K562 (cell line): Measurements from ENCODE around the gene ENSA. TPM values are rescaled to one million over a fixed set of nuclear protein-coding genes. Genes with fewer than 3 reads are reported as not detected.

Source experiments
- BRD4 ChIP-seq: fragments of 200-600 bp; sonication (generic); IDR thresholded peaks from 2 replicates; pipeline ENCODE4 v1.6.1; 2017; ENCODE audit warnings: inconsistent platforms
- BRD9 ChIP-seq: fragments of 450-650 bp; IDR thresholded peaks from 2 replicates; pipeline ENCODE4 v1.6.1; 2018; ENCODE audit warnings: low read depth; ENCODE audit not compliant: partially characterized antibody
- CBX1 ChIP-seq: sonication (generic); IDR thresholded peaks from 2 replicates; pipeline ENCODE4 v1.6.1; 2016; ENCODE audit warnings: antibody characterized with exemption, low read depth, mild to moderate bottlenecking
- HNRNPH1 ChIP-seq: fragments of 200-400 bp; formaldehyde crosslinking; optimal IDR thresholded peaks from 2 replicates; pipeline ENCODE3; 2017; ENCODE audit warnings: low read depth, mild to moderate bottlenecking, low read length, moderate library complexity
- HNRNPUL1 ChIP-seq: fragments of 200-400 bp; formaldehyde crosslinking; IDR thresholded peaks from 2 replicates; pipeline ENCODE4 v1.6.1; 2017; ENCODE audit warnings: low read length
- NEUROD1 ChIP-seq: fragments of 150-350 bp; IDR thresholded peaks from 2 replicates; pipeline ENCODE4 v1.6.1; 2014; ENCODE audit warnings: borderline replicate concordance, low read length, low read depth; ENCODE audit not compliant: partially characterized antibody
- NR2C1 ChIP-seq, 2 experiments: fragments of 450-650 bp; IDR thresholded peaks; 2 replicates each; pipeline ENCODE4 v1.6.1; 2017; ENCODE audit warnings: mild to moderate bottlenecking in 2 of 2, antibody characterized with exemption in 1 of 2, inconsistent platforms in 1 of 2, missing compliant biosample characterization in 1 of 2, missing genetic modification characterization in 1 of 2
- PRPF4 ChIP-seq: fragments of 200-400 bp; formaldehyde crosslinking; IDR thresholded peaks from one replicate; pipeline ENCODE4 v1.6.1; 2017; ENCODE audit warnings: low read length, low read depth, mild to moderate bottlenecking; ENCODE audit not compliant: insufficient read depth, poor library complexity, severe bottlenecking
- SAFB2 ChIP-seq: fragments of 200-400 bp; formaldehyde crosslinking; IDR thresholded peaks from 2 replicates; pipeline ENCODE4 v1.6.1; 2018; ENCODE audit warnings: borderline replicate concordance, low read length, low read depth, moderate library complexity; ENCODE audit not compliant: severe bottlenecking
- TFAM ChIP-seq: fragments of 250-450 bp; sonication (Bioruptor Pico); conservative IDR thresholded peaks from 2 replicates; pipeline ENCODE4 v1.5.0; 2021; ENCODE audit warnings: mild to moderate bottlenecking, moderate library complexity
- TSC22D4 ChIP-seq: fragments of 450-650 bp; IDR thresholded peaks from 2 replicates; pipeline ENCODE4 v1.6.1; 2016; ENCODE audit warnings: missing genetic modification characterization, missing biosample characterization, control low read depth
- ZNF197 ChIP-seq: fragments of 200-800 bp; sonication (Bioruptor generic); IDR thresholded peaks from 2 replicates; pipeline ENCODE4 v1.6.1; 2016; ENCODE audit warnings: low read depth, missing genetic modification characterization, missing compliant biosample characterization
- ZNF354B ChIP-seq: fragments of 250-450 bp; sonication (Bioruptor Pico); IDR thresholded peaks from 2 replicates; pipeline ENCODE4 v1.4.0; 2020
- polyA plus RNA-seq, 8 experiments: library from polyadenylated mRNA; depleted of rRNA in 4 of 8; stranded (reverse) in 5 of 8; unstranded in 3 of 8; fragments of >200 nt; fragmentation: Nextera tagmentation in 2 of 8; fragmentation: Illumina TruSeq in 1 of 8; extraction: Ambion mirVana in 2 of 8; extraction: Trizol in 1 of 8; gene quantifications; 2 replicates each; pipeline versions ENCODE4 v1.2.1 to v1.2.3, GENCODE V29; 2011 to 2014; ENCODE audit warnings: inconsistent platforms in 1 of 8, missing spikeins in 1 of 8
- total RNA-seq, 7 experiments: library from RNA; depleted of rRNA in 6 of 7; stranded (reverse); fragments of >200 nt in 6 of 7; fragmentation: Illumina TruSeq in 2 of 7; extraction: Trizol in 2 of 7; gene quantifications; 2 replicates each; pipeline versions ENCODE4 v1.2.1 to v1.2.3, GENCODE V29; 2011 to 2021; ENCODE audit warnings: low replicate concordance in 1 of 7
- TF ChIP-seq, protein P1 (sequence below): fragments of 150-350 bp; conservative IDR thresholded peaks from 2 replicates; pipeline ENCODE4 v1.6.1; 2014; ENCODE audit warnings: low read length
- TF ChIP-seq, protein P2 (sequence below): fragments of 450-650 bp; IDR thresholded peaks from 2 replicates; pipeline ENCODE4 v1.6.1; 2016; ENCODE audit warnings: antibody characterized with exemption
- TF ChIP-seq, protein P3 (sequence below), 3 experiments: fragments of 200-800 bp in 1 of 3; fragments of 250-450 bp in 1 of 3; fragments of 450-650 bp in 1 of 3; sonication (Bioruptor Pico) in 1 of 3; sonication (Bioruptor generic) in 1 of 3; formaldehyde crosslinking in 1 of 3; IDR thresholded peaks; 2 replicates each; pipeline versions ENCODE4 v1.6.1 to v1.8.0; 2016 to 2022; ENCODE audit warnings: mild to moderate bottlenecking in 2 of 3, missing genetic modification characterization in 2 of 3, missing compliant biosample characterization in 1 of 3, moderate library complexity in 1 of 3

Gene ENSA
- total and polyA plus RNA-seq, 9 of the 15 experiments (the other 6 are each of a cell fraction or from before 2014, with no cell fraction given), result 68.1 to 605 (median 188) TPM

DNA sequence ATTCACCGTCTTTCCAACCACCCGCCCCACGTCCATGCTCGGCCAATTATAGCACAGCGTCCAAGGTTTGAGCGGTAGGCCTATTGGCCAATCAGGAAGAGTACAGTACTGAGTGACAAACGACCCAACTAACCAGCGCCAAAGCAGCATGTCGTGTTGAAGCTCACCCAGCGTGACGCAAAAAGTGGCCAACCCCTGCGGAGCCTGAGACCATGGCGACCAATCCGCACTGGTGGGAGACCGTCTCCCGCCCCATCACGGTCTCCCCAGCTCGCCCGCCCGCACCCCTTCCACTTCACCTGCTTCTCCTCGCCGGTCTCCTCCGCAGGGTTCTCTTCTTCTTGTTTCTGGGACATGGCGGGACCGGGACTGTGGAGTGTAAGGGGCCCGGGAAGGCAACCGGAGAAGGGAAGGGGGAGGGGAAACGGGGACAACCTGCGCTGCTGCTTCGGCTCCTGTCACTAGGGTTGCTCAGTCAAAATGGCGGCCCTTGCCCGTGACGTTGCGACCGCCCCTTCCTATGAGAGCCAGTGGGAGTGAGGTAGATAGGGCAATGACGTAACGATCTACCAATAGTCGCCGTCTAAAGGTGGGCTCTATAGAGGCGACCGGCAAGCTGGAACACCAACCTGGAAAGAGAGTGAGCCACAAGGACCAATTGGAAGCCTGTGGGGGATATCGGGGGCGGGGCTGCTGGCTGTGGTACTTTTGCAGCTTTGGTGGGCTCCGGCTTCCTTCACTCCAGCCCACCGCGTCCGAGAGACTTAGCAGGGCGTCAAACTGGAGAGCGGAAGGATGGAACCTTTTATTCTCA is at the start of gene ENSA (continued):
- TF ChIP-seq TSC22D4 (no peak), NR2C1 (IDR thresholded peaks at IDR 0.05) (no peak), NR2C1 (tag; IDR thresholded peaks at IDR 0.05) (no peak), SAFB2 (no peak), BRD9 (peak; percentile 18), CBX1 (peak; percentile 78; the same call in 1 of the 2 replicates), HNRNPUL1 (no peak), ZNF354B (CRISPR knock-in tag) (no peak), NEUROD1 (peak; percentile 95), TFAM (CRISPR knock-in tag) (no peak), PRPF4 (no peak), ZNF197 (CRISPR knock-in tag) (no peak), HNRNPH1 (no peak), BRD4 (peak; percentile 73; the same call in 1 of the 2 replicates)
- TF ChIP-seq, protein P1, sequence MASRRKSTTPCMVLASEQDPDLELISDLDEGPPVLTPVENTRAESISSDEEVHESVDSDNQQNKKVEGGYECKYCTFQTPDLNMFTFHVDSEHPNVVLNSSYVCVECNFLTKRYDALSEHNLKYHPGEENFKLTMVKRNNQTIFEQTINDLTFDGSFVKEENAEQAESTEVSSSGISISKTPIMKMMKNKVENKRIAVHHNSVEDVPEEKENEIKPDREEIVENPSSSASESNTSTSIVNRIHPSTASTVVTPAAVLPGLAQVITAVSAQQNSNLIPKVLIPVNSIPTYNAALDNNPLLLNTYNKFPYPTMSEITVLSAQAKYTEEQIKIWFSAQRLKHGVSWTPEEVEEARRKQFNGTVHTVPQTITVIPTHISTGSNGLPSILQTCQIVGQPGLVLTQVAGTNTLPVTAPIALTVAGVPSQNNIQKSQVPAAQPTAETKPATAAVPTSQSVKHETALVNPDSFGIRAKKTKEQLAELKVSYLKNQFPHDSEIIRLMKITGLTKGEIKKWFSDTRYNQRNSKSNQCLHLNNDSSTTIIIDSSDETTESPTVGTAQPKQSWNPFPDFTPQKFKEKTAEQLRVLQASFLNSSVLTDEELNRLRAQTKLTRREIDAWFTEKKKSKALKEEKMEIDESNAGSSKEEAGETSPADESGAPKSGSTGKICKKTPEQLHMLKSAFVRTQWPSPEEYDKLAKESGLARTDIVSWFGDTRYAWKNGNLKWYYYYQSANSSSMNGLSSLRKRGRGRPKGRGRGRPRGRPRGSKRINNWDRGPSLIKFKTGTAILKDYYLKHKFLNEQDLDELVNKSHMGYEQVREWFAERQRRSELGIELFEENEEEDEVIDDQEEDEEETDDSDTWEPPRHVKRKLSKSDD, result no peak
- TF ChIP-seq, protein P2, sequence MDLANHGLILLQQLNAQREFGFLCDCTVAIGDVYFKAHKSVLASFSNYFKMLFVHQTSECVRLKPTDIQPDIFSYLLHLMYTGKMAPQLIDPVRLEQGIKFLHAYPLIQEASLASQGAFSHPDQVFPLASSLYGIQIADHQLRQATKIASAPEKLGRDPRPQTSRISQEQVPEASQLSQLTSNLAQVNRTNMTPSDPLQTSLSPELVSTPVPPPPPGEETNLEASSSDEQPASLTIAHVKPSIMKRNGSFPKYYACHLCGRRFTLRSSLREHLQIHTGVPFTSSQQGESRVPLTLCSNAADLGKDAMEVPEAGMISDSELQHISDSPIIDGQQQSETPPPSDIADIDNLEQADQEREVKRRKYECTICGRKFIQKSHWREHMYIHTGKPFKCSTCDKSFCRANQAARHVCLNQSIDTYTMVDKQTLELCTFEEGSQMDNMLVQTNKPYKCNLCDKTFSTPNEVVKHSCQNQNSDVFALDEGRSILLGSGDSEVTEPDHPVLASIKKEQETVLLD, result 0 out of 2 replicates have a peak, but pooled peaks have one; percentile 14
- TF ChIP-seq, protein P3, sequence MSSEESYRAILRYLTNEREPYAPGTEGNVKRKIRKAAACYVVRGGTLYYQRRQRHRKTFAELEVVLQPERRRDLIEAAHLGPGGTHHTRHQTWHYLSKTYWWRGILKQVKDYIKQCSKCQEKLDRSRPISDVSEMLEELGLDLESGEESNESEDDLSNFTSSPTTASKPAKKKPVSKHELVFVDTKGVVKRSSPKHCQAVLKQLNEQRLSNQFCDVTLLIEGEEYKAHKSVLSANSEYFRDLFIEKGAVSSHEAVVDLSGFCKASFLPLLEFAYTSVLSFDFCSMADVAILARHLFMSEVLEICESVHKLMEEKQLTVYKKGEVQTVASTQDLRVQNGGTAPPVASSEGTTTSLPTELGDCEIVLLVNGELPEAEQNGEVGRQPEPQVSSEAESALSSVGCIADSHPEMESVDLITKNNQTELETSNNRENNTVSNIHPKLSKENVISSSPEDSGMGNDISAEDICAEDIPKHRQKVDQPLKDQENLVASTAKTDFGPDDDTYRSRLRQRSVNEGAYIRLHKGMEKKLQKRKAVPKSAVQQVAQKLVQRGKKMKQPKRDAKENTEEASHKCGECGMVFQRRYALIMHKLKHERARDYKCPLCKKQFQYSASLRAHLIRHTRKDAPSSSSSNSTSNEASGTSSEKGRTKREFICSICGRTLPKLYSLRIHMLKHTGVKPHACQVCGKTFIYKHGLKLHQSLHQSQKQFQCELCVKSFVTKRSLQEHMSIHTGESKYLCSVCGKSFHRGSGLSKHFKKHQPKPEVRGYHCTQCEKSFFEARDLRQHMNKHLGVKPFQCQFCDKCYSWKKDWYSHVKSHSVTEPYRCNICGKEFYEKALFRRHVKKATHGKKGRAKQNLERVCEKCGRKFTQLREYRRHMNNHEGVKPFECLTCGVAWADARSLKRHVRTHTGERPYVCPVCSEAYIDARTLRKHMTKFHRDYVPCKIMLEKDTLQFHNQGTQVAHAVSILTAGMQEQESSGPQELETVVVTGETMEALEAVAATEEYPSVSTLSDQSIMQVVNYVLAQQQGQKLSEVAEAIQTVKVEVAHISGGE (CRISPR knock-in tag; IDR thresholded peaks at IDR 0.05), result no peak; a peak in 1 of 6 replicates
